GM23338 (cell line): ENCODE measurements around the gene MXRA8. TPM values are rescaled to one million over a fixed set of nuclear protein-coding genes. Genes with fewer than 3 reads are reported as not detected.

Experiments used
- ATAC-seq: fragments of 200-7000 bp; cut with Tn5 transposase; 3 replicates; pipeline ENCODE4 v1.9.1; 2020
- DNase-seq: peaks from one replicate; pipeline ENCODE4 v3.0.0-alpha.2; 2015; ENCODE audit warnings: low spot score
- H2AFZ ChIP-seq: fragments of 200-600 bp; sonication (generic); 2 replicates; pipeline ENCODE4 v1.8.0; 2016; ENCODE audit warnings: antibody characterized with exemption, mild to moderate bottlenecking, moderate library complexity
- H3F3A ChIP-seq: fragments of 200-600 bp; sonication (generic); replicated peaks from 2 replicates; pipeline ENCODE4 v1.8.0; 2017; ENCODE audit warnings: antibody characterized with exemption, mixed run types, low read depth
- H3K27ac ChIP-seq: fragments of 200-600 bp; sonication (generic); 2 replicates; pipeline ENCODE4 v1.6.1; 2016; ENCODE audit warnings: low read depth
- H3K27me3 ChIP-seq: fragments of 200-600 bp; sonication (generic); 2 replicates; pipeline ENCODE4 v1.8.0; 2016; ENCODE audit warnings: mild to moderate bottlenecking, mixed run types, moderate library complexity; ENCODE audit not compliant: insufficient read depth
- H3K36me3 ChIP-seq: fragments of 200-600 bp; sonication (generic); 2 replicates; pipeline ENCODE4 v1.8.0; 2016; ENCODE audit warnings: mild to moderate bottlenecking; ENCODE audit not compliant: insufficient read depth
- H3K4me1 ChIP-seq: fragments of 200-600 bp; sonication (generic); 2 replicates; pipeline ENCODE4 v1.8.0; 2016; ENCODE audit warnings: mild to moderate bottlenecking, moderate library complexity; ENCODE audit not compliant: insufficient read depth
- H3K4me2 ChIP-seq: fragments of 200-600 bp; sonication (generic); 2 replicates; pipeline ENCODE4 v1.7.1; 2017; ENCODE audit warnings: mixed run types
- H3K4me3 ChIP-seq: fragments of 200-600 bp; sonication (generic); 2 replicates; pipeline ENCODE4 v1.6.1; 2016; ENCODE audit warnings: mixed run types
- H3K79me2 ChIP-seq: fragments of 200-600 bp; sonication (generic); replicated peaks from 2 replicates; pipeline ENCODE4 v1.8.0; 2017; ENCODE audit warnings: mild to moderate bottlenecking; ENCODE audit not compliant: insufficient read depth
- H3K9me2 ChIP-seq: fragments of 200-600 bp; sonication (generic); 2 replicates; pipeline ENCODE4 v1.8.0; 2017; ENCODE audit not compliant: insufficient read depth
- H4K20me1 ChIP-seq: fragments of 200-600 bp; sonication (generic); replicated peaks from 2 replicates; pipeline ENCODE4 v1.8.0; 2017; ENCODE audit warnings: mild to moderate bottlenecking; ENCODE audit not compliant: insufficient read depth
- H3K27ac Mint-ChIP-seq: 2 replicates; pipeline ENCODE4 v1.8.0; 2020; ENCODE audit warnings: inconsistent platforms, mild to moderate bottlenecking, moderate library complexity, mixed read lengths
- H3K27me3 Mint-ChIP-seq: 3 replicates; pipeline ENCODE4 v1.8.0; 2022; ENCODE audit warnings: low read depth, mild to moderate bottlenecking, moderate library complexity, mixed read lengths, inconsistent platforms; ENCODE audit not compliant: insufficient read depth, poor library complexity
- H3K36me3 Mint-ChIP-seq: 3 replicates; pipeline ENCODE4 v1.8.0; 2021; ENCODE audit warnings: low read depth, mild to moderate bottlenecking, inconsistent platforms, moderate library complexity, mixed read lengths
- H3K4me1 Mint-ChIP-seq: 3 replicates; pipeline ENCODE4 v1.8.0; 2020; ENCODE audit warnings: mild to moderate bottlenecking, inconsistent platforms, mixed read lengths
- H3K4me3 Mint-ChIP-seq: 3 replicates; pipeline ENCODE4 v1.8.0; 2021; ENCODE audit warnings: moderate library complexity, mild to moderate bottlenecking, inconsistent platforms, mixed read lengths
- H3K9me3 Mint-ChIP-seq: 3 replicates; pipeline ENCODE4 v1.8.0; 2020; ENCODE audit warnings: moderate library complexity, mild to moderate bottlenecking, inconsistent platforms, mixed read lengths
- CREB1 ChIP-seq: fragments of 250-450 bp; sonication (Bioruptor Pico); IDR thresholded peaks from 2 replicates; pipeline ENCODE4 v1.5.0; 2020; ENCODE audit warnings: low read depth, mild to moderate bottlenecking, moderate library complexity
- EZH2 ChIP-seq: fragments of 200-600 bp; sonication (generic); IDR thresholded peaks from one replicate; pipeline ENCODE4 v1.8.0; 2017; ENCODE audit warnings: antibody characterized with exemption, mild to moderate bottlenecking, low read depth; ENCODE audit not compliant: unreplicated experiment
- EZH2phosphoT487 ChIP-seq: fragments of 200-600 bp; sonication (generic); IDR thresholded peaks from one replicate; pipeline ENCODE4 v1.8.1; 2018; ENCODE audit warnings: antibody characterized with exemption; ENCODE audit not compliant: unreplicated experiment
- JUNB ChIP-seq: IDR thresholded peaks from one replicate; pipeline ENCODE4 v1.6.1; 2016; ENCODE audit warnings: antibody characterized with exemption; ENCODE audit not compliant: unreplicated experiment
- NANOG ChIP-seq: IDR thresholded peaks from 2 replicates; pipeline ENCODE4 v1.6.1; 2016; ENCODE audit warnings: antibody characterized with exemption, borderline replicate concordance
- POLR2AphosphoS5 ChIP-seq: IDR thresholded peaks from 2 replicates; pipeline ENCODE4 v1.6.1; 2016; ENCODE audit warnings: antibody characterized with exemption, low read depth
- ZNF114 ChIP-seq: fragments of 250-450 bp; sonication (Bioruptor Pico); IDR thresholded peaks from 2 replicates; pipeline ENCODE4 v1.5.0; 2020; ENCODE audit warnings: mild to moderate bottlenecking, moderate library complexity
- ZNF331 ChIP-seq: fragments of 250-450 bp; sonication (Bioruptor Pico); IDR thresholded peaks from 2 replicates; pipeline ENCODE4 v1.5.0; 2020; ENCODE audit warnings: low read depth, mild to moderate bottlenecking, moderate library complexity
- polyA plus RNA-seq: library from polyadenylated mRNA; unstranded; fragments of >200 nt; fragmentation: Nextera tagmentation; extraction: Ambion mirVana; gene quantifications from 2 replicates; pipeline ENCODE4 v1.2.1, GENCODE V29; 2016
- total RNA-seq: library from RNA; depleted of rRNA; stranded (reverse); fragments of >200 nt; shearing (Covaris generic); gene quantifications from 2 replicates; pipeline ENCODE4 v1.2.3, GENCODE V29; 2014
- TF ChIP-seq, protein P1 (sequence below): IDR thresholded peaks from 2 replicates; pipeline ENCODE4 v1.6.1; 2016; ENCODE audit warnings: antibody characterized with exemption
- TF ChIP-seq, protein P2 (sequence below): IDR thresholded peaks from one replicate; pipeline ENCODE4 v1.6.1; 2018; ENCODE audit warnings: antibody characterized with exemption; ENCODE audit not compliant: unreplicated experiment
- TF ChIP-seq, protein P3 (sequence below): fragments of 250-450 bp; sonication (Bioruptor Pico); IDR thresholded peaks from 2 replicates; pipeline ENCODE4 v1.5.0; 2020; ENCODE audit warnings: mild to moderate bottlenecking, moderate library complexity

The MXRA8 gene
- total and polyA plus RNA-seq, 2 experiments from 2014 or later: 9.1 to 17.2 TPM

DNA sequence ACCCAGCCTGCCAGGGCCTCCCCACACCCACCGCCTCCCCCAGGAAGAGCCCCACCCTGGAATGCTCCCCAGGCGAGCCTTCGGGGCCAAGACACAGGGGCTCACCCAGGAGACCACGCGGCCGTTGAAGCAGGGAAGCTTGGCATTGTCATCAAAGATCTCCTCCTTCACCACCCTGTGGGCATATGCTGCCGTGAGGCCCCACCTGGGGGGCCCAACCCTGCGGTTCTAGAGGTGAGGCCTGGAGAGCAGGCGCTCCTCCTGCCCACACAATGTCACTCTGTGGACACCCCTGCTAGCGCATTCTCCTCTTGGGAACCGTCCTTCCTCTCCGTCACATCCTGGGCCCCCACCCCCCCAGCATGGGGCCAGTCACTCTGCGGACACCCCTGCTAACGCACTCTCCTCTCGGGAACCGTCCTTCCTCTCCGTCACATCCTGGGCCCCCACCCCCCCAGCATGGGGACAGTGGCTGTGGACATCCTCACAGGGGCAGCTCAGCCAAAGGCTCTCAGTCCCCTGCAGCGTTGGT is 15.7 kb downstream of the MXRA8 start:
- Mint-ChIP-seq H3K36me3 (peaks cover 18% of the 10 kb centered on the region), H3K9me3 (no peaks in the 10 kb centered on the region; the same call in 2 of the 3 replicates), H3K4me1 (peaks cover 9% of the 10 kb centered on the region), H3K4me3 (no peak overlapping the region), H3K27me3 (peaks cover 6% of the 10 kb centered on the region), H3K27ac (no peak overlapping the region)
- H2AFZ ChIP-seq: no peak overlapping the region
- ATAC-seq (no peak), DNase-seq (no peak)
- H3K36me3 ChIP-seq: no peaks in the 10 kb centered on the region
- peaks cover 11% of the 10 kb centered on the region for H3F3A ChIP-seq
- no peak overlapping the region for H3K4me2 ChIP-seq
- TF ChIP-seq POLR2AphosphoS5 (no peak), ZNF114 (CRISPR knock-in tag) (no peak), ZNF331 (no peak), EZH2 (no peak), CREB1 (CRISPR knock-in tag) (no peak), EZH2phosphoT487 (no peak), JUNB (no peak)
- TF ChIP-seq, protein P1, sequence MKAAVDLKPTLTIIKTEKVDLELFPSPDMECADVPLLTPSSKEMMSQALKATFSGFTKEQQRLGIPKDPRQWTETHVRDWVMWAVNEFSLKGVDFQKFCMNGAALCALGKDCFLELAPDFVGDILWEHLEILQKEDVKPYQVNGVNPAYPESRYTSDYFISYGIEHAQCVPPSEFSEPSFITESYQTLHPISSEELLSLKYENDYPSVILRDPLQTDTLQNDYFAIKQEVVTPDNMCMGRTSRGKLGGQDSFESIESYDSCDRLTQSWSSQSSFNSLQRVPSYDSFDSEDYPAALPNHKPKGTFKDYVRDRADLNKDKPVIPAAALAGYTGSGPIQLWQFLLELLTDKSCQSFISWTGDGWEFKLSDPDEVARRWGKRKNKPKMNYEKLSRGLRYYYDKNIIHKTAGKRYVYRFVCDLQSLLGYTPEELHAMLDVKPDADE: no peak
- TF ChIP-seq, protein P2, sequence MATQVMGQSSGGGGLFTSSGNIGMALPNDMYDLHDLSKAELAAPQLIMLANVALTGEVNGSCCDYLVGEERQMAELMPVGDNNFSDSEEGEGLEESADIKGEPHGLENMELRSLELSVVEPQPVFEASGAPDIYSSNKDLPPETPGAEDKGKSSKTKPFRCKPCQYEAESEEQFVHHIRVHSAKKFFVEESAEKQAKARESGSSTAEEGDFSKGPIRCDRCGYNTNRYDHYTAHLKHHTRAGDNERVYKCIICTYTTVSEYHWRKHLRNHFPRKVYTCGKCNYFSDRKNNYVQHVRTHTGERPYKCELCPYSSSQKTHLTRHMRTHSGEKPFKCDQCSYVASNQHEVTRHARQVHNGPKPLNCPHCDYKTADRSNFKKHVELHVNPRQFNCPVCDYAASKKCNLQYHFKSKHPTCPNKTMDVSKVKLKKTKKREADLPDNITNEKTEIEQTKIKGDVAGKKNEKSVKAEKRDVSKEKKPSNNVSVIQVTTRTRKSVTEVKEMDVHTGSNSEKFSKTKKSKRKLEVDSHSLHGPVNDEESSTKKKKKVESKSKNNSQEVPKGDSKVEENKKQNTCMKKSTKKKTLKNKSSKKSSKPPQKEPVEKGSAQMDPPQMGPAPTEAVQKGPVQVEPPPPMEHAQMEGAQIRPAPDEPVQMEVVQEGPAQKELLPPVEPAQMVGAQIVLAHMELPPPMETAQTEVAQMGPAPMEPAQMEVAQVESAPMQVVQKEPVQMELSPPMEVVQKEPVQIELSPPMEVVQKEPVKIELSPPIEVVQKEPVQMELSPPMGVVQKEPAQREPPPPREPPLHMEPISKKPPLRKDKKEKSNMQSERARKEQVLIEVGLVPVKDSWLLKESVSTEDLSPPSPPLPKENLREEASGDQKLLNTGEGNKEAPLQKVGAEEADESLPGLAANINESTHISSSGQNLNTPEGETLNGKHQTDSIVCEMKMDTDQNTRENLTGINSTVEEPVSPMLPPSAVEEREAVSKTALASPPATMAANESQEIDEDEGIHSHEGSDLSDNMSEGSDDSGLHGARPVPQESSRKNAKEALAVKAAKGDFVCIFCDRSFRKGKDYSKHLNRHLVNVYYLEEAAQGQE: no peak
- H3K27me3 ChIP-seq: no peaks in the 10 kb centered on the region
- H3K4me1 ChIP-seq: peaks cover 4% of the 10 kb centered on the region; the same call in 1 of the 2 replicates
- no peak overlapping the region for H3K27ac ChIP-seq
- no peaks in the 10 kb centered on the region for H3K9me2 ChIP-seq
- H3K4me3 ChIP-seq: no peak overlapping the region
- peaks cover 14% of the 10 kb centered on the region for H3K79me2 ChIP-seq
- peaks cover 3% of the 10 kb centered on the region for H4K20me1 ChIP-seq

DNA sequence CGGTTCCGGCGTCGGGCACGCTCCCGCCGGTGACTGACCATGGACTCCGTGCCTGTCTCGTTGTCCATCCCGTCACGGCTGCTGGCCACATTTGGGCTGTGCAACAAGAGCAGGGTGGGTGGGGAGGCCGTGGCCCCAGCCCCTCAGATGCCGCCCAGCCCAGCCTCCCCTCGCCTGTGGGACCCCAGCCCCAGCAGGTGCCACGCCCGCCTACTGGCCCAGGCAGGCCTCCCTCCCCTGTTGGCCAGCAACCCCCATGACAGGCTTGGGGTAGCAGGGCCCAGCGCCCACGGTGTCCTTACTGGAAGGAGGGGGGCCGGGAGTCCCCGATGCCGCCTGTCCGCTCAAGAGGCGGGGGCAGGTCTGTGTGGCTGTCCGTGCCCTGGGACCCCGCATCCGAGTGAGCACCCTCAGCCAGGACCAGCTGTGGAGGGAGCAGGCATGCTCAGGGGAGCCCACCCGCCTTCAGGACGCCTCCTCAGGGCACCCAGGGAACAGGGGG is 16.2 kb downstream of the MXRA8 start:
- no peak overlapping the region for H2AFZ ChIP-seq
- no peaks in the 10 kb centered on the region for H3K36me3 ChIP-seq
- H3K9me2 ChIP-seq: no peaks in the 10 kb centered on the region
- H3F3A ChIP-seq: peaks cover 9% of the 10 kb centered on the region
- no peak overlapping the region for H3K4me2 ChIP-seq
- H3K27me3 Mint-ChIP-seq: peaks cover 6% of the 10 kb centered on the region
- no peak overlapping the region for H3K4me3 Mint-ChIP-seq
- no peaks in the 10 kb centered on the region; the same call in 2 of the 3 replicates for H3K9me3 Mint-ChIP-seq
- DNase-seq: no peak
- H3K27ac ChIP-seq: no peak overlapping the region
- H3K4me1 Mint-ChIP-seq: peaks cover 5% of the 10 kb centered on the region
- peaks cover 10% of the 10 kb centered on the region for H3K79me2 ChIP-seq
- H3K36me3 Mint-ChIP-seq: peaks cover 18% of the 10 kb centered on the region
- H4K20me1 ChIP-seq: peaks cover 3% of the 10 kb centered on the region; the same call in 1 of the 2 replicates
- H3K27ac Mint-ChIP-seq: no peak overlapping the region
- TF ChIP-seq, protein P3, sequence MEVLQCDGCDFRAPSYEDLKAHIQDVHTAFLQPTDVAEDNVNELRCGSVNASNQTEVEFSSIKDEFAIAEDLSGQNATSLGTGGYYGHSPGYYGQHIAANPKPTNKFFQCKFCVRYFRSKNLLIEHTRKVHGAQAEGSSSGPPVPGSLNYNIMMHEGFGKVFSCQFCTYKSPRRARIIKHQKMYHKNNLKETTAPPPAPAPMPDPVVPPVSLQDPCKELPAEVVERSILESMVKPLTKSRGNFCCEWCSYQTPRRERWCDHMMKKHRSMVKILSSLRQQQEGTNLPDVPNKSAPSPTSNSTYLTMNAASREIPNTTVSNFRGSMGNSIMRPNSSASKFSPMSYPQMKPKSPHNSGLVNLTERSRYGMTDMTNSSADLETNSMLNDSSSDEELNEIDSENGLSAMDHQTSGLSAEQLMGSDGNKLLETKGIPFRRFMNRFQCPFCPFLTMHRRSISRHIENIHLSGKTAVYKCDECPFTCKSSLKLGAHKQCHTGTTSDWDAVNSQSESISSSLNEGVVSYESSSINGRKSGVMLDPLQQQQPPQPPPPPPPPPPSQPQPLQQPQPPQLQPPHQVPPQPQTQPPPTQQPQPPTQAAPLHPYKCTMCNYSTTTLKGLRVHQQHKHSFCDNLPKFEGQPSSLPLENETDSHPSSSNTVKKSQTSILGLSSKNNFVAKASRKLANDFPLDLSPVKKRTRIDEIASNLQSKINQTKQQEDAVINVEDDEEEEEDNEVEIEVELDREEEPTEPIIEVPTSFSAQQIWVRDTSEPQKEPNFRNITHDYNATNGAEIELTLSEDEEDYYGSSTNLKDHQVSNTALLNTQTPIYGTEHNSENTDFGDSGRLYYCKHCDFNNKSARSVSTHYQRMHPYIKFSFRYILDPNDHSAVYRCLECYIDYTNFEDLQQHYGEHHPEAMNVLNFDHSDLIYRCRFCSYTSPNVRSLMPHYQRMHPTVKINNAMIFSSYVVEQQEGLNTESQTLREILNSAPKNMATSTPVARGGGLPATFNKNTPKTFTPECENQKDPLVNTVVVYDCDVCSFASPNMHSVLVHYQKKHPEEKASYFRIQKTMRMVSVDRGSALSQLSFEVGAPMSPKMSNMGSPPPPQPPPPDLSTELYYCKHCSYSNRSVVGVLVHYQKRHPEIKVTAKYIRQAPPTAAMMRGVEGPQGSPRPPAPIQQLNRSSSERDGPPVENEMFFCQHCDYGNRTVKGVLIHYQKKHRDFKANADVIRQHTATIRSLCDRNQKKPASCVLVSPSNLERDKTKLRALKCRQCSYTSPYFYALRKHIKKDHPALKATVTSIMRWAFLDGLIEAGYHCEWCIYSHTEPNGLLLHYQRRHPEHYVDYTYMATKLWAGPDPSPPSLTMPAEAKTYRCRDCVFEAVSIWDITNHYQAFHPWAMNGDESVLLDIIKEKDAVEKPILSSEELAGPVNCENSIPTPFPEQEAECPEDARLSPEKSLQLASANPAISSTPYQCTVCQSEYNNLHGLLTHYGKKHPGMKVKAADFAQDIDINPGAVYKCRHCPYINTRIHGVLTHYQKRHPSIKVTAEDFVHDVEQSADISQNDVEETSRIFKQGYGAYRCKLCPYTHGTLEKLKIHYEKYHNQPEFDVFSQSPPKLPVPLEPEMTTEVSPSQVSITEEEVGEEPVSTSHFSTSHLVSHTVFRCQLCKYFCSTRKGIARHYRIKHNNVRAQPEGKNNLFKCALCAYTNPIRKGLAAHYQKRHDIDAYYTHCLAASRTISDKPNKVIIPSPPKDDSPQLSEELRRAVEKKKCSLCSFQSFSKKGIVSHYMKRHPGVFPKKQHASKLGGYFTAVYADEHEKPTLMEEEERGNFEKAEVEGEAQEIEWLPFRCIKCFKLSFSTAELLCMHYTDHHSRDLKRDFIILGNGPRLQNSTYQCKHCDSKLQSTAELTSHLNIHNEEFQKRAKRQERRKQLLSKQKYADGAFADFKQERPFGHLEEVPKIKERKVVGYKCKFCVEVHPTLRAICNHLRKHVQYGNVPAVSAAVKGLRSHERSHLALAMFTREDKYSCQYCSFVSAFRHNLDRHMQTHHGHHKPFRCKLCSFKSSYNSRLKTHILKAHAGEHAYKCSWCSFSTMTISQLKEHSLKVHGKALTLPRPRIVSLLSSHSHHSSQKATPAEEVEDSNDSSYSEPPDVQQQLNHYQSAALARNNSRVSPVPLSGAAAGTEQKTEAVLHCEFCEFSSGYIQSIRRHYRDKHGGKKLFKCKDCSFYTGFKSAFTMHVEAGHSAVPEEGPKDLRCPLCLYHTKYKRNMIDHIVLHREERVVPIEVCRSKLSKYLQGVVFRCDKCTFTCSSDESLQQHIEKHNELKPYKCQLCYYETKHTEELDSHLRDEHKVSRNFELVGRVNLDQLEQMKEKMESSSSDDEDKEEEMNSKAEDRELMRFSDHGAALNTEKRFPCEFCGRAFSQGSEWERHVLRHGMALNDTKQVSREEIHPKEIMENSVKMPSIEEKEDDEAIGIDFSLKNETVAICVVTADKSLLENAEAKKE: no peak
- TF ChIP-seq POLR2AphosphoS5: no peak
- no peak for TF ChIP-seq NANOG
- no peak for TF ChIP-seq CREB1 (CRISPR knock-in tag)
- TF ChIP-seq EZH2phosphoT487: no peak
- H3K4me3 ChIP-seq: no peak overlapping the region
- no peaks in the 10 kb centered on the region for H3K4me1 ChIP-seq
- no peak for ATAC-seq
- no peaks in the 10 kb centered on the region for H3K27me3 ChIP-seq
